ENCODE results near the gene TBCB. TPM values are rescaled to one million over a fixed set of nuclear protein-coding genes. Genes with fewer than 3 reads are reported as not detected.

The TBCB gene
- total RNA-seq, 2 donors from 2014 or later: 119 to 212 TPM

DNA sequence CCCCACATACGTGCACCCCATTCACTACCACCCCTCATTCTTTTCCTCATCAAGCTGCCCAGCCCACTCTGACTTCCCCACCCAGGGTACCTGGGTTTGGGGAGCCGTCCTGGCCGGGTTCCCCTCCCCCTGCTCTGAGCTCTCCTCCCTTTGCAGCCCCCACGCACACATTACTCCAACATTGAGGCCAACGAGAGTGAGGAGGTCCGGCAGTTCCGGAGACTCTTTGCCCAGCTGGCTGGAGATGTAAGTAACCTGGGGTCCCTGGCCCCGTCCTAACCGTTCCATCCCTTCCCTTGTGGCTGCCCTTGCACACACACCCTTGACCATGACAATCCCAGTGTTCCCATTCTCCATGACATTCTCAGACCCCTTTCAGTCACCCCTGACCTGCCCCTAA is 27.2 kb downstream of the TBCB start:
- Histone ChIP-seq H3K4me3 (no peak overlapping the region), H3K27me3 (replicated peaks; ENCODE audit: insufficient read depth) (no peaks in the 10 kb centered on the region), H3K36me3 (peaks cover 11 to 20% of the 10 kb centered on the region in 2 donors), H3K9me3 (no peaks in the 10 kb centered on the region), H3K27ac (no peak overlapping the region), H3K4me1 (replicated peaks) (peaks cover 6% of the 10 kb centered on the region)
- WGBS: 86% methylated on average over 9 of the region's 9 CpGs
- no peak for DNase-seq (ENCODE audit: low spot score)
- intact Hi-C loops (cut with DNase I): no loop called here
- TF ChIP-seq POLR2A (IDR thresholded peaks at IDR 0.05) (no peak), POLR2AphosphoS5 (IDR thresholded peaks at IDR 0.05) (no peak)
- TF ChIP-seq, protein P1, sequence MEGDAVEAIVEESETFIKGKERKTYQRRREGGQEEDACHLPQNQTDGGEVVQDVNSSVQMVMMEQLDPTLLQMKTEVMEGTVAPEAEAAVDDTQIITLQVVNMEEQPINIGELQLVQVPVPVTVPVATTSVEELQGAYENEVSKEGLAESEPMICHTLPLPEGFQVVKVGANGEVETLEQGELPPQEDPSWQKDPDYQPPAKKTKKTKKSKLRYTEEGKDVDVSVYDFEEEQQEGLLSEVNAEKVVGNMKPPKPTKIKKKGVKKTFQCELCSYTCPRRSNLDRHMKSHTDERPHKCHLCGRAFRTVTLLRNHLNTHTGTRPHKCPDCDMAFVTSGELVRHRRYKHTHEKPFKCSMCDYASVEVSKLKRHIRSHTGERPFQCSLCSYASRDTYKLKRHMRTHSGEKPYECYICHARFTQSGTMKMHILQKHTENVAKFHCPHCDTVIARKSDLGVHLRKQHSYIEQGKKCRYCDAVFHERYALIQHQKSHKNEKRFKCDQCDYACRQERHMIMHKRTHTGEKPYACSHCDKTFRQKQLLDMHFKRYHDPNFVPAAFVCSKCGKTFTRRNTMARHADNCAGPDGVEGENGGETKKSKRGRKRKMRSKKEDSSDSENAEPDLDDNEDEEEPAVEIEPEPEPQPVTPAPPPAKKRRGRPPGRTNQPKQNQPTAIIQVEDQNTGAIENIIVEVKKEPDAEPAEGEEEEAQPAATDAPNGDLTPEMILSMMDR (IDR thresholded peaks at IDR 0.05): no peak

DNA sequence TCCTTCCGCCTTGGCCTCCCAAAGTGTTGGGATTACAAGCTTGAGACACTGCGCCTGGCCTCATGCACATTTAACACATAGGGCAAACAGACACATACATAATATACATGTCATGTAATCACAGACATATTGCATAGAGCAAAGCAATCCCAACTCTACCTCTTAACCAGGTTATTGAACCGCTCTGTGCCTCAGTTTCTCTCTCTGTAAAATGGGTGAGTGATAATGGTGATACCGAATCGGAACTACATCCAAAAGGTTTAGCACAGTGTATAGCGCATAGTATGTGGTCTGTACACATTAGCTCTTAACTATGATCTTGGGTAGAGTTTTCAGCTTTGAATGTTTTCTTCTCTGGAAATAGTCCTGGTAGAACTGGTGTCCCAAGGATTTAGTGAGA is 29.4 kb downstream of the TBCB start:
- Histone ChIP-seq H3K4me3 (no peak overlapping the region), H3K27ac (no peak overlapping the region), H3K36me3 (peaks cover 11 to 23% of the 10 kb centered on the region in 2 donors), H3K9me3 (no peaks in the 10 kb centered on the region), H3K4me1 (replicated peaks) (peaks cover 6% of the 10 kb centered on the region), H3K27me3 (replicated peaks; ENCODE audit: insufficient read depth) (no peaks in the 10 kb centered on the region)
- no peak for DNase-seq (ENCODE audit: low spot score)
- intact Hi-C loops (cut with DNase I): no loop called here
- WGBS: 97% methylated on average over 6 of the region's 6 CpGs
- TF ChIP-seq POLR2A (IDR thresholded peaks at IDR 0.05) (no peak), POLR2AphosphoS5 (IDR thresholded peaks at IDR 0.05) (no peak)
- TF ChIP-seq, protein P1 (IDR thresholded peaks at IDR 0.05): no peak

DNA sequence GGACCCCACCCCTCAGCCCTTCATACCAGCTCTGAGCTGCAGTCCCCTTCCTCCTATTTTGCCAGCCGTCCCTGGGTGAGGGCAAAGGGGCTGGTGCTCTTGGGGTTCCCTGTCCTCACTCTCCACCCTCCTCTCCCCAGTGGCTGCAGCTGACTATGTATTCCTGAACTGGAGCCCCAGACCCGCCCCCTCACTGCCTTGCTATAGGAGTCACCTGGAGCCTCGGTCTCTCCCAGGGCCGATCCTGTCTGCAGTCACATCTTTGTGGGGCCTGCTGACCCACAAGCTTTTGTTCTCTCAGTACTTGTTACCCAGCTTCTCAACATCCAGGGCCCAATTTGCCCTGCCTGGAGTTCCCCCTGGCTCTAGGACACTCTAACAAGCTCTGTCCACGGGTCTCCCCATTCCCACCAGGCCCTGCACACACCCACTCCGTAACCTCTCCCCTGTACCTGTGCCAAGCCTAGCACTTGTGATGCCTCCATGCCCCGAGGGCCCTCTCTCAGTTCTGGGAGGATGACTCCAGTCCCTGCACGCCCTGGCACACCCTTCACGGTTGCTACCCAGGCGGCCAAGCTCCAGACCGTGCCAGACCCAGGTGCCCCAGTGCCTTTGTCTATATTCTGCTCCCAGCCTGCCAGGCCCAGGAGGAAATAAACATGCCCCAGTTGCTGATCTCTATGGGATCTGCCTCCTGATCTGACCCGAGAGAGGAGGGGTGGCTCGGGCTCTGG is 34.6 kb downstream of the TBCB start:
- no peaks in the 10 kb centered on the region for H3K4me1 ChIP-seq (replicated peaks)
- no peak for DNase-seq (ENCODE audit: low spot score)
- no peak overlapping the region for H3K4me3 ChIP-seq
- H3K9me3 ChIP-seq: no peaks in the 10 kb centered on the region
- H3K36me3 ChIP-seq: peaks cover 11 to 22% of the 10 kb centered on the region in 2 donors
- no peaks in the 10 kb centered on the region for H3K27me3 ChIP-seq (replicated peaks; ENCODE audit: insufficient read depth)
- no peak for TF ChIP-seq POLR2AphosphoS5 (IDR thresholded peaks at IDR 0.05)
- TF ChIP-seq, protein P1 (IDR thresholded peaks at IDR 0.05): no peak
- TF ChIP-seq POLR2A (IDR thresholded peaks at IDR 0.05): no peak
- intact Hi-C loops (cut with DNase I): no loop called here
- H3K27ac ChIP-seq: no peak overlapping the region
- WGBS: 53% methylated on average over 13 of the region's 13 CpGs

DNA sequence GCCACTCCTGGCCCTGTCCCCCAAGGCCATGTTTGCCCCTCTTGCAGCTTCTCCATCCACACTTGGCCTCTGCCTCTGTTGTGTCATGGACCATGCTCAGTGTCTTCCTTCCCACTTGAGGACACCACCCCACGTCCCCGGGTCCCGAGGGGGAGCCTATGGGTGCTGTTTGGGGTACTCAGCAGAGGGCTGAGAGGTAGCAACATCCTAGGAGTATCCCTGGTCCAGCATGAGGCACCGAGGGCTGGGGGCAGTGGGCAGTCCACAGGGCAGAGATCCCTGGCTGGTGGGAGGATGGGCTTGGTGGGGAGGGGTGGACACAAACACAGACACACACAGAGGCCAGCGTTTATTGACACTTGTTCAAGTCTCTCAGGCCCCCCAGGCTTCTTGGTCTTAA is 35.3 kb downstream of the TBCB start:
- Histone ChIP-seq H3K27me3 (replicated peaks; ENCODE audit: insufficient read depth) (no peaks in the 10 kb centered on the region), H3K36me3 (peaks cover 9 to 21% of the 10 kb centered on the region in 2 donors)
- intact Hi-C loops (cut with DNase I): no loop called here

More for the DNA sequence above, 35.3 kb downstream of the TBCB start:
- H3K4me1 ChIP-seq (replicated peaks): no peaks in the 10 kb centered on the region
- DNase-seq (ENCODE audit: low spot score): no peak
- no peak for TF ChIP-seq POLR2AphosphoS5 (IDR thresholded peaks at IDR 0.05)
- TF ChIP-seq, protein P1 (IDR thresholded peaks at IDR 0.05): no peak
- no peak for TF ChIP-seq POLR2A (IDR thresholded peaks at IDR 0.05)
- no peaks in the 10 kb centered on the region for H3K9me3 ChIP-seq
- no peak overlapping the region for H3K4me3 ChIP-seq
- WGBS: 74% methylated on average over 5 of the region's 5 CpGs
- peak overlapping the region in 1 of 2 donors; percentile 77 for H3K27ac ChIP-seq
